Fibroblast of lung (primary cell): ENCODE data around the gene B4GALT2.

Source experiments
- EZH2 ChIP-seq: IDR thresholded peaks from 2 replicates; pipeline ENCODE4 v1.5.1; 2012; ENCODE audit warnings: low read length, control low read depth, mild to moderate bottlenecking; ENCODE audit errors: missing control alignments
- TF ChIP-seq, protein P1 (sequence below), 2 donors: IDR thresholded peaks in 1 of 2; conservative IDR thresholded peaks in 1 of 2; 1 replicate in 1 of 2; 2 replicates in 1 of 2; pipeline ENCODE4 v1.5.1; 2011 to 2012; ENCODE audit warnings: low read length in 2 of 2, control low read depth in 1 of 2, inconsistent platforms in 1 of 2, low read depth in 1 of 2, mild to moderate bottlenecking in 1 of 2

- TF ChIP-seq, protein P1, sequence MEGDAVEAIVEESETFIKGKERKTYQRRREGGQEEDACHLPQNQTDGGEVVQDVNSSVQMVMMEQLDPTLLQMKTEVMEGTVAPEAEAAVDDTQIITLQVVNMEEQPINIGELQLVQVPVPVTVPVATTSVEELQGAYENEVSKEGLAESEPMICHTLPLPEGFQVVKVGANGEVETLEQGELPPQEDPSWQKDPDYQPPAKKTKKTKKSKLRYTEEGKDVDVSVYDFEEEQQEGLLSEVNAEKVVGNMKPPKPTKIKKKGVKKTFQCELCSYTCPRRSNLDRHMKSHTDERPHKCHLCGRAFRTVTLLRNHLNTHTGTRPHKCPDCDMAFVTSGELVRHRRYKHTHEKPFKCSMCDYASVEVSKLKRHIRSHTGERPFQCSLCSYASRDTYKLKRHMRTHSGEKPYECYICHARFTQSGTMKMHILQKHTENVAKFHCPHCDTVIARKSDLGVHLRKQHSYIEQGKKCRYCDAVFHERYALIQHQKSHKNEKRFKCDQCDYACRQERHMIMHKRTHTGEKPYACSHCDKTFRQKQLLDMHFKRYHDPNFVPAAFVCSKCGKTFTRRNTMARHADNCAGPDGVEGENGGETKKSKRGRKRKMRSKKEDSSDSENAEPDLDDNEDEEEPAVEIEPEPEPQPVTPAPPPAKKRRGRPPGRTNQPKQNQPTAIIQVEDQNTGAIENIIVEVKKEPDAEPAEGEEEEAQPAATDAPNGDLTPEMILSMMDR (conservative IDR thresholded peaks at IDR 0.05 in 1 of 2, IDR thresholded peaks at IDR 0.05 in 1 of 2; ENCODE audit: low read depth in 1 of 2, low read length in 2 of 2): no peak
- TF ChIP-seq EZH2: no peak
Observed at GRCh38 chr1:44016890-44017400, 37.9 kb downstream of the B4GALT2 start.
